ENCODE data around the gene DSTYK.
"Not testable (repeated sequence)": the region's sequence is repeated elsewhere in the genome, so short reads cannot be mapped to it uniquely, and the experiment has no call there.

DSTYK gene

DNA sequence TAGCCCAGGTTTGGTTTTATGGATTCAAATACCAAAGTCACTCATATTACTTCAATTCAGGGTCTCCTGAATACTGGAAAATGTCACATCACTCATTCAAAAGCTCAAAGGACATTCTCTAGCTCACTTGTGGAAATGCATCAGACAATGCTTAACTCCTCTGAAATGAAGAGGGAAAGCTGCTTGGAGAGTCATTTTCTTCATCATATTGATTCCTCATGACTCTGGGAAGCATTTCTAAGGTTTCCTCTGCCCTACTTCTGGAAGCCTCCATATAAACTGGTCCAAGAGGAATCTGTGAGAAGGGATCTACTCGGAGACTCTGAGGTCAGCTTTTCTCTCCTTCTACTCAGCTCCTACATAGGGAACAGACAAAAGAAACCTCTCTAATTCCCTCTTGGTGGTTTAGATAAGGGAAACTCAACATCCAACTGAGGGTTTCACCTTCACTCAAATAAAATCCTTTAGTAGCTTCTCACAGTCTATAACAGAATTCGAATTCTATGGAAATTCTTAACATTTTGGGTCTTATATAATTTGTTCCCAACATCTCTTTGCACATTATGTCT lies 53.4 kb downstream of the DSTYK start:
- no peak for DNase-seq
- Histone ChIP-seq H3K9me3 (ENCODE audit: severe bottlenecking) (peaks cover 19% of the 10 kb centered on the region), H3K27ac (no peak overlapping the region), H3K36me3 (peaks cover 100% of the 10 kb centered on the region), H3K27me3 (ENCODE audit: insufficient read depth, low read depth, severe bottlenecking) (no peaks in the 10 kb centered on the region), H3K4me3 (ENCODE audit: low read depth, low read length) (no peak overlapping the region)
- no peak for TF ChIP-seq CTCF (IDR thresholded peaks at IDR 0.05; ENCODE audit: low read depth, low read length)

- H3K27me3 ChIP-seq (ENCODE audit: insufficient read depth, low read depth, severe bottlenecking); DNase-seq; H3K4me3 ChIP-seq (ENCODE audit: low read depth, low read length); H3K27ac ChIP-seq: not testable (repeated sequence)
- H3K36me3 ChIP-seq, result peaks cover 88% of the 10 kb centered on the region
- H3K9me3 ChIP-seq (ENCODE audit: severe bottlenecking), result peaks cover 19% of the 10 kb centered on the region
These were observed 55.7 kb downstream of the DSTYK start for GRCh38 chr1:205155665-205156377.

GRCh38 chr1:205152505-205152904 lies 59.0 kb downstream of the DSTYK start:
- no peak overlapping the region for H3K27ac ChIP-seq
- no peak overlapping the region for H3K4me3 ChIP-seq (ENCODE audit: low read depth, low read length)
- DNase-seq, result no peak
- no peak for TF ChIP-seq CTCF (IDR thresholded peaks at IDR 0.05; ENCODE audit: low read depth, low read length)
- peaks cover 75% of the 10 kb centered on the region for H3K36me3 ChIP-seq
- H3K27me3 ChIP-seq (ENCODE audit: insufficient read depth, low read depth, severe bottlenecking), result no peaks in the 10 kb centered on the region
- H3K9me3 ChIP-seq (ENCODE audit: severe bottlenecking), result peaks cover 19% of the 10 kb centered on the region

DNA sequence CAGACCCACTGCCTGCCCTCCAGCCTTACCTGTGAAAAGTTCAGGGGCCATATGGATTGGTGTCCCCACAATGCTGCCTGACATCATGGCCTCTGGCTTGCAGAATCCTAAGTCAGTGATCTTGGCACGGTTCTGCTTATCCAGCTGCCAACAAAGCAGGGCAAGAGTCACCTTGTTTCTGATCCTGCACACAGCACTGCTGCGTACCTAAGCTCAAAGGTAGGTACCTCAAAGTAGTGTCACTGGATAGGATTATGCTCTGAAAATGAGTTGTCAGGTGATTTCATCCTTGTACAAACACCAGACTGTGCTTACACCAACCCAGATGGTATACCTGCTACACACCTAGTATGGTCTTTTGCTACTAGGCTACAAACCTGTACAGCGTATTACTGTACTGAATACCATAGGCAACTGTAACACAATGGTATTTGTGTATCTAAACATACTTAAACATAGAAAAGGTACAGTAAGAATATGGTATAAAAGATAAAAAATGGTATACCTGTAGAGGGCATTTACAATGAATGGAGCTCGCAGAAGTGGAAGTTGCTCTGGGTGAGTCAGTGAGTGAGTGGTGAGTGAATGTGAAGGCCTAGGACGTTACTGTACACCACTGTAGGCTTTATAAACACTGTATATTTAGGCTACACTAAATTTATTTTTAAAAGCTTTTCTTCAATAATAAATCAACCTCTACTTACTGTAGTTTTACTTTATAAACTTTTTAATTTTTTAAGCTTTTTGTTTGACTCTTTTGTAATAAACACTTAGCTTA lies 60.7 kb downstream of the DSTYK start:
- H3K27ac ChIP-seq, result no peak overlapping the region
- no peaks in the 10 kb centered on the region for H3K27me3 ChIP-seq (ENCODE audit: insufficient read depth, low read depth, severe bottlenecking)
- H3K4me3 ChIP-seq (ENCODE audit: low read depth, low read length), result no peak overlapping the region
- DNase-seq, result no peak
- H3K36me3 ChIP-seq, result peaks cover 66% of the 10 kb centered on the region
- peaks cover 3% of the 10 kb centered on the region for H3K9me3 ChIP-seq (ENCODE audit: severe bottlenecking)
- no peak for TF ChIP-seq CTCF (IDR thresholded peaks at IDR 0.05; ENCODE audit: low read depth, low read length)

DNA sequence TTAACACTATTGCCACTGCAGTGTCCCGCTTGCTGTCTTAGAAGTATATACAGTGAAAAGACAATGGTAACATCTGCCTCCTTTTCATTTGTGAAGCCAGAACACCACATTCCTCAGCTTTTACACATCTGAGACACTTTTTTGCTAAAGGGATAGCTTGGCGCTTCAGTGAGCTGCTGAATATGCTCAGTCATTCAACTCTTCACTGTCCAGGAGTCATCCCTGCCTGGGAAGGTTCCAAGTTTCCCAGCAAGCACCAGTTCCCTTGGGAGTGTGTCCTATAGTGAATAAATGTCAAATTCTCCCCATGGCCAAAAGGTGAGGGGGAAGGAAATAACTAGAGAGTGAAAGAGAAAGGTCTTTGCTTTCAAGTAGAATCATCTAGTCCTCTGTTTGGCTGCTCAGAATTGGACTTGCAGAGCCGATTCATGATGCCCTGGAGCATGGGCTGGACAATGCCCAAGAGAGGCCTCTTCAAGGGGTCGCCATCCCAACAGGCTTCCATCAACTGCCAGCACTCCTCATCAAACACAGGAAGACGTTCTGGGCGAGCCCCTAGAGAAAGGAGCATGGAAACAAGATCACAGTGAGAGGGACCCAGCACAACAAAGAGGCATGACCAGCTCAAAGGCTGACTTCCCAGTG lies 64.2 kb downstream of the DSTYK start:
- TF ChIP-seq CTCF (IDR thresholded peaks at IDR 0.05; ENCODE audit: low read depth, low read length), result no peak
- Histone ChIP-seq H3K27ac (no peak overlapping the region), H3K36me3 (peaks cover 33% of the 10 kb centered on the region), H3K4me3 (ENCODE audit: low read depth, low read length) (no peak overlapping the region), H3K9me3 (ENCODE audit: severe bottlenecking) (no peaks in the 10 kb centered on the region), H3K27me3 (ENCODE audit: insufficient read depth, low read depth, severe bottlenecking) (no peaks in the 10 kb centered on the region)
- DNase-seq, result no peak

- Histone ChIP-seq H3K9me3 (ENCODE audit: severe bottlenecking) (no peaks in the 10 kb centered on the region), H3K36me3 (peaks cover 17% of the 10 kb centered on the region), H3K4me3 (ENCODE audit: low read depth, low read length) (no peak overlapping the region), H3K27ac (no peak overlapping the region), H3K27me3 (ENCODE audit: insufficient read depth, low read depth, severe bottlenecking) (no peaks in the 10 kb centered on the region)
- DNase-seq, result no peak
- TF ChIP-seq CTCF (IDR thresholded peaks at IDR 0.05; ENCODE audit: low read depth, low read length), result no peak
These were observed 66.8 kb downstream of the DSTYK start for GRCh38 chr1:205144751-205145150.
